Measurements from ENCODE around the gene PWWP2B. TPM values are rescaled to one million over a fixed set of nuclear protein-coding genes. Genes with fewer than 3 reads are reported as not detected.

Gene PWWP2B
- total and polyA plus RNA-seq, 2 of the 13 experiments (the other 11 are each of a cell fraction or from before 2014, with no cell fraction given): 2.3 to 4.7 TPM

- Histone ChIP-seq H3K27me3 (ENCODE audit: control insufficient read depth in 1 of 2, insufficient read depth in 2 of 2, low read length in 2 of 2) (no peaks in the 10 kb centered on the region; a peak in 1 of 5 replicates), H3K4me2 (ENCODE audit: low read depth, low read length) (peak overlapping the region; percentile 36; the same call in 1 of the 2 replicates), H3K4me1 (ENCODE audit: insufficient read depth, low read length) (peaks cover 32% of the 10 kb centered on the region), H3K9me3 (ENCODE audit: low read length) (no peaks in the 10 kb centered on the region), H3K36me3 (replicated peaks in 1 of 2; ENCODE audit: control insufficient read depth in 1 of 2, insufficient read depth in 2 of 2, low read length in 2 of 2) (no peaks in the 10 kb centered on the region), H3K4me3 (replicated peaks in 1 of 3; ENCODE audit: insufficient read depth in 1 of 3, low read depth in 2 of 3, low read length in 3 of 3) (no peak overlapping the region), H2AFZ (ENCODE audit: low read length) (no peak overlapping the region), H4K20me1 (ENCODE audit: insufficient read depth, low read length) (no peaks in the 10 kb centered on the region), H3K27ac (ENCODE audit: extremely low read length, insufficient read depth, low read length) (no peak overlapping the region), H3K9ac (ENCODE audit: insufficient read depth, low read depth, low read length) (no peak overlapping the region), H3K79me2 (ENCODE audit: insufficient read depth, low read length) (no peaks in the 10 kb centered on the region)
- BruUV-seq (replicated peaks): no TSS peak
- ATAC-seq (no peak), DNase-seq (ENCODE audit: low spot score) (no peak), FAIRE-seq (no peak)
- CTCF ChIA-PET (ENCODE audit: low intra/inter-chr PET ratio, low total read pairs): no interaction called here
- intact Hi-C loops (cut with micrococcal nuclease; ENCODE audit: unreplicated experiment): no loop called here
- in situ Hi-C loops (cut with HindIII; ENCODE audit: extremely low pct_ligation_motif_present, low pct_unique_long_range_greater_than_20kb): no loop called here
- POLR2A ChIA-PET: no interaction called here
- 100% methylated on average over 1 of the region's 16 CpGs for WGBS (ENCODE audit: low lambda C conversion rate)
- TF ChIP-seq RERE (CRISPR knock-in tag; IDR thresholded peaks at IDR 0.05; ENCODE audit: low read depth): no peak
- no peak for TF ChIP-seq WIZ (CRISPR knock-in tag; IDR thresholded peaks at IDR 0.05)
- no peak for TF ChIP-seq PITX1 (CRISPR knock-in tag; IDR thresholded peaks at IDR 0.05)
- no peak for TF ChIP-seq NFATC3 (CRISPR knock-in tag; IDR thresholded peaks at IDR 0.05)
- TF ChIP-seq RAD51 (IDR thresholded peaks at IDR 0.05; ENCODE audit: borderline replicate concordance): no peak
- no peak for TF ChIP-seq ZSCAN9 (CRISPR knock-in tag; IDR thresholded peaks at IDR 0.05; ENCODE audit: borderline replicate concordance)
- no peak for TF ChIP-seq ZNF598 (CRISPR knock-in tag; IDR thresholded peaks at IDR 0.05; ENCODE audit: borderline replicate concordance)
- no peak for TF ChIP-seq CHD4 (IDR thresholded peaks at IDR 0.05; ENCODE audit: borderline replicate concordance, low read length)
- TF ChIP-seq FOXA1 (IDR thresholded peaks at IDR 0.05): no peak
- TF ChIP-seq FOXA1 (CRISPR knock-in tag; IDR thresholded peaks at IDR 0.05): no peak
- no peak for TF ChIP-seq RFX1 (IDR thresholded peaks at IDR 0.05)
- TF ChIP-seq MIER3 (CRISPR knock-in tag; IDR thresholded peaks at IDR 0.05; ENCODE audit: borderline replicate concordance): no peak
- no peak for TF ChIP-seq ZMAT5 (CRISPR knock-in tag; IDR thresholded peaks at IDR 0.05; ENCODE audit: borderline replicate concordance, low read depth)
- TF ChIP-seq ZNF574 (CRISPR knock-in tag; IDR thresholded peaks at IDR 0.05): no peak
- TF ChIP-seq JUNB (CRISPR knock-in tag; IDR thresholded peaks at IDR 0.05; ENCODE audit: borderline replicate concordance): no peak
- no peak for TF ChIP-seq ZNF296 (CRISPR knock-in tag; conservative IDR thresholded peaks at IDR 0.05)
- TF ChIP-seq ZBTB3 (CRISPR knock-in tag; IDR thresholded peaks at IDR 0.05; ENCODE audit: borderline replicate concordance, low read depth): no peak
Observed at GRCh38 chr10:132406750-132407149, 9.8 kb downstream of the PWWP2B start.
